NCI-H2107 (cell line): Measurements from ENCODE around the gene CD8B2.
"Not testable (repeated sequence)": the region's sequence is repeated elsewhere in the genome, so short reads cannot be mapped to it uniquely, and the experiment has no call there.

Experiments
- DNase-seq: peaks from one replicate; lab custom pipeline; 2025; lab: John Stamatoyannopoulos, UW

Gene CD8B2

DNA sequence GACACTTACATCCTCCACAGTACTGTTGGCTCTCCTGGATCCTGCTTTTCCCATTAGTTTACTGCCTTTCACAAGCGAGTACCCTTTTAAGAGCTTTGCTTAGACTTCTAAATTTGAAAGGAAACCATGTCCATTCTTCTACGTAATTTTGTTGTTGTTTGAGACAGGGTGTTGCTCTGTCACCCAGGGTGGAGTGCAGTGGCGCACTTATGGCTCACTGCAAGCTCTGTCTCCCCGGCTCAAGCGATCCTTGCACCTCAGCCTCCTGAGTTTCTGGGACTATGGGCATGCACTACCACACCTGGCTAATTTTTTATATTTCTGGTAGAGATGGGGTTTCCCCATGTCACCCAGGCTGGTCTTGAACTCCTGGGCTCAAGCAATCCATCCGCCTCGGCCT lies 24.8 kb downstream of the CD8B2 start:
- DNase-seq: not testable (repeated sequence)

GRCh38 chr2:106513391-106513790 lies 26.2 kb downstream of the CD8B2 start:
- not testable (repeated sequence) for DNase-seq

DNA sequence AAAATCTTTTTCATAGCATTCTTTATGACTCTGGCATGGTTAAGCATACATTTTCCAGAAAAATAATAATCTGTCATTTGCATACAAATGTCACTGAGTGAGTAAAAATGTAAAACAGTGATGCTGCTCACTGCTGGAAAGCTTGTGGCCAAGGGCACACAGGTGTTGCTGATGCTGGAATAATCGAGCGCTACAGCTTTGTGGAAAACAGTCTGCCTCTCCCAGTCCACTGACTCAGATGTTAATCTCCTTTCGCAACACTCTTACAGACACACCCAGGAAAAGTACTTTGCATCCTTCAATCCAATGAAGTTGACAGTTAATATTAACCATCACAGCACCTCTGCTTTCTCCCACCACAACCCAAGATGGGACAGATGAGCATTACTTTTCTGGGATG lies 27.7 kb downstream of the CD8B2 start:
- not testable (repeated sequence) for DNase-seq

DNA sequence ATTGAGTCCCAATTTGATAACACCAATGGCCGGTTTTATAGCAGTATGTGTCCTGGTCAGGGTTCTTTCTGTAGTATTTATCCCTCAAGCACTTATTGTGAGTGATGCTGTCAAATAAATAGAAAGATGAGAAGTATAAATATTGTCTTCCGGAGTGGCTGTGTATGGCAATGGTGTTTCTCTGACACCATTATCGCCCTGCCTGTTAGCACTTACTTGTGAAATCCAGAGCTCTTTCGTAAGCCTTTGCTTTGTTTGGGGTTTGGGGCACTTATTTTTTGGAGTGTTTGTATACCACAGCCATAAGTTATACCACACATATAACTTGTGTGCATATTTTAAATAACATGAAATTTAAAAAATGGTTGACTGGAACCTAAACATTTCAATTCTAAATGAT lies 29.3 kb downstream of the CD8B2 start:
- DNase-seq: no peak

- no peak for DNase-seq
Observed at GRCh38 chr2:106516864-106517263, 29.7 kb downstream of the CD8B2 start.

GRCh38 chr2:106517329-106517728 lies 30.2 kb downstream of the CD8B2 start:
- no peak for DNase-seq

GRCh38 chr2:106519767-106520166 lies 32.6 kb downstream of the CD8B2 start:
- no peak for DNase-seq

DNA sequence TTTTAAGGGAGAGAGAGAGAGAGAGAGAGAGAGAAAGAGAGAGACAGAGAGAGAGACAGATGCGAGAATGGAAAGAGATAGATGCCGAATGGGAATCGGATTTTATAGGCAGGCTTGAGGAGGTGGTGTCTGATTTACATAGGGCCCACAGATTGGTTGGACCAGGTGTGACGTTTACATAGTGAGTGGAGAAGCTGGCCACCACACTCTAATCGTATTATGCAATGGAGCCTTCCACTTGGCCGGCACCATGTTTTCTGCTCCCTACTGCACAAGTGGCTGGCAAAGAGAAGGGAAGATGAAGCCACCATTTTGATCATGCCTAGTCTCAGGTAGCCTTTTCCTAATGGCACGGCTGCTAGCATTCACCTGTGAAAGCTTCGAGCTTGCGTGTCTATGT lies 33.9 kb downstream of the CD8B2 start:
- no peak for DNase-seq

DNA sequence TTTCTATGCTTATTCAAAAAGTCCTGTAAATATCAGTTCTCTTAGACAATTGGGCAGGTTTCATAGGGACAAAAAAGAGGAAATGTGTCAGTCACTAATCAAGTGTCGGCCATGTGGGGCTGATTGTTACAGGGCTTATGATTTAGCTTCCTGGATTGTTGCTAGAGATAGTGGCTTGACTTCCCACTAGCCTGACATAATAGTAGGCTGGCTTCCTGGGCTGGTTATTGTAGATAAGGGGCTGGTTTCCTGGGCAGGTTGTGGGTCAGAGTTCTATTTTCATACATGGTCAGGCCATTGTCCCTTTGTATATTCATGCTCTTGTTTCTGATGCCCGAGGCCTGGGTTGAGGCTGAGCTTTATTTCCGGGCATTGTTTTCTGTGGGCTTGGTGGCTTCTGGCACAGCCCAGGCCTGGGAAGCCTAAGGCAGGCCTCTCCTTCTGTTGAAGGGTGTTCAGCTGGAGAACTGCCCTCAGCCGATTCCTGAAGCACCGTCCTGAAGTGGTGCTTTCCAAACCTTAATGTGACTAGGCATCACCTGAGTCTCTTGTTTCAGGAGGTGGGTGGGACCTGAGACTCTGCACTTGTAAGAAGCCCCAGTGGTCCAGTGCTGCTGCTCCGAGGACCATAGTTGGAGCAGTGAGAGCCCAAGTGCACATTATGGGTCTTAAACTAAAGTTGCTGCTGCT lies 37.0 kb downstream of the CD8B2 start:
- DNase-seq: no peak

DNA sequence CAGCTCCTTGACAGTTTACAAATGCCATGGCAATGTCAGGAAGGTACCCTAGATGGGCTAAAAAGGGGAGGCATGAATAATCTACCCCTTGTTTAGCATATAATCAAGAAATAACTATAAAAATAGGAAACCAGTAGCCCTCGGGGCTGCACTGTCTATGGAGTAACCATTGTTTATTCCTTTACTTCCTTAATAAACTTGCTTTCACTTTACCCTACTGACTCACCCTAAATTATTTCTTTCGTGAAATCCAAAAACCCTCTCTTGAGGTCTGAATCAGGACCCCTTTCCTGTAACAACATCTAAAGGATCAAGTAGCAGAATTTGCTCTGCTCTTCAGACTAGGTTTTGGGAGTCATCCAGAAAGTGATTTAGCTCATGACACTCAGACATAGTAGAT lies 43.7 kb downstream of the CD8B2 start:
- DNase-seq: no peak

DNA sequence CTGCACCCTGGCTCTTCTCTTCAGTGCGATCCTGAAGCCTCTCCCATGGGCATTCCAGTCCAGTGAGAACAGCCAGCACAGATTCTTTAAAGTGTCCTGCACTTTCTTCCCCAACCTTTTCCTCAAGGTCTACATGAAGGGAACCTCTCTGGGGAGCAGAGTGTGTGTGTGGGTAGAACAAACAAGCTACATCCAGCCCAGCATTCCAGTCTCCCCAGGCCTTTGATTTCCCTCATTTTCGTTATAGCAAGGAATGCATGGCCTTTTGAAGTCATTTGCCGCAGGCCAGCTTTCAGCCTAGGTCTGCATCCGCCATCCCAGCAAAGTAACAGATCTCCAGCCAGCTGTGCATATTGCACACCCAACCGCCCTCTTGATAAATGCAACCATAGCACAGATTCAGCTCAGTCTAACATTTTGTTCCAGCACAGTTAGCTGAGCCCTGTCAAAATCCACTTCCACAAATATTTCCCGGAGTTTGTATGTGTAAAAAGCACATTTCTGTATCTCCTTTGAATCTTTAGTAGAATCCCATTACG lies 44.6 kb downstream of the CD8B2 start:
- DNase-seq: no peak

GRCh38 chr2:106532236-106532635 lies 45.1 kb downstream of the CD8B2 start:
- no peak for DNase-seq

- DNase-seq: no peak
Observed at GRCh38 chr2:106534471-106534870, 47.3 kb downstream of the CD8B2 start.

DNA sequence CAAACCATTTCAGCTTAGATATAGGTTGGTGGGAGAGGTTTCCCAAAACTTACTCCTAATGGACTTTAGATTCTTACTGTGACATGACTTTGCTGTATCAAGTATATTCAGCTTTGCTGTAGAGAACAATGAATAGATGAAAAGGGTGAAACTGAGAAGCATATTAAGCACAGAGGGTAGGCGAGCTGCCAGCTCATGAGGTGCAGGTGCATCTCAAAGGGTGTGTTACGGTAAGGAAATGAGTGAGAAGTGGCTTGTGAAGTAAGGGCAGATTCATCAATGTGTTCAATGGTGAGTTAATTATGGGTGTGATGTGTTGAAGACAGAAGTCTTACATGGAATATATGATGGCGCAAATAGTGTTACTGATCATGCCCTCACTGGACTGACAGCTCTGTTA lies 49.3 kb downstream of the CD8B2 start:
- no peak for DNase-seq

- no peak for DNase-seq
Observed at GRCh38 chr2:106537047-106537446, 49.9 kb downstream of the CD8B2 start.

- no peak for DNase-seq
Observed at GRCh38 chr2:106537791-106538191, 50.6 kb downstream of the CD8B2 start.

DNA sequence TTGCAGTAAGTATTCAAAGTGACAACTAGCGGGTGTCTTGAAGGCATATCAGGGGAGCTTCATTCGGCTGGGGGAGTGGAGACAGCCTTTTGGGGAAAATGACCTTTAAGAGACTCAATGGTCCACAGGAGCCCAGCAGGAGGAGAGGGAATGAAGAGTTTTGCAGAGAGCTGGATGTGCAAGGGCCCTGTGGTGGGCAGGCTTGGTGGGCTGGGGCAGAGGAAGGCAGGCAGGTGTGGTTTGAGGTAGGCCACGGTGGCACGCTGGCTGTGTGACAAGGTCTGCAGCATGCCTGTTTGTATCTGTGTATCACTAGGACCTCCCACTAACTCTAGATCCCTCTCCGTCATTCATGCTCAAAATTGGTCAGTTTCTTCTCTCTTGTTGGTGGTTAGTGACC lies 53.7 kb downstream of the CD8B2 start:
- DNase-seq: no peak

GRCh38 chr2:106541333-106541732 lies 54.2 kb downstream of the CD8B2 start:
- no peak for DNase-seq

DNA sequence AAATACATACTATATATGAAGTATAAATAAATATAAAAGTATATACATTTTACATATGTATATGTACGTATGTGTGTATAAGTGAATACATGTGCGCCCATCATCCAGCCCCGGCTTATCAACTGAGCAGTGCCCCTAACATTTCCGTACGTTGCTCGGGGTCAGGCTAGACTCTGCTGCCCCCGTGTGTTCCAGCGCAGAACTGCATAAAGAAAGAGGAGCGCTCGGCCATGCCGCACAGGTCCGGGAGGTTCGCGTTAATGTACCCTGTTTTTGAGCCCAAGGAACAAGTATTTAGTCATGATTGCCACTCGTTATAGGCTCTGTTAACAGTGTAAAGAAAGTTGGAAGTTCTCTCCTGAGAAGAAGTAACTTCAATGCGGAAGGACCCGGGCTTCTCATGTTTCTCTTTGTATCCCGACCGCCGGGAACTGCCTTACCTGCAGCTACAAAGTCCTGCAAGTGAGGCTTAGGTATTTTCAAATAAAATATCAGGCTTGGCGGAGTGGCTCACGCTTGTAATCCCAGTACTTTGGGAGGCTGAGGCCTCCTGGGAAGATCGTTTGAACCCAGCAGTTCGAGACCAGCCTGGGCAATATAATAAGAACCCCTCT lies 55.7 kb downstream of the CD8B2 start:
- peak; percentile 49 for DNase-seq

- no peak for DNase-seq
Observed at GRCh38 chr2:106545007-106545406, 57.8 kb downstream of the CD8B2 start.

- no peak for DNase-seq
Observed at GRCh38 chr2:106546391-106546990, 59.3 kb downstream of the CD8B2 start.

- no peak for DNase-seq
Observed at GRCh38 chr2:106547164-106547903, 60.2 kb downstream of the CD8B2 start.
